ENCODE results near the gene CCDC92. TPM values are rescaled to one million over a fixed set of nuclear protein-coding genes. Genes with fewer than 3 reads are reported as not detected.
A peak's percentile ranks its signal among the peaks of the same experiment; 100 is the strongest.

CCDC92 gene
- total RNA-seq, 1 donor from 2014 or later = 4.8 TPM

- DNase-seq (ENCODE audit: low read depth in 2 of 2) = no peak
Measured at GRCh38 chr12:123976227-123976826, 3.7 kb upstream of the CCDC92 start.

- DNase-seq (ENCODE audit: low read depth in 2 of 2) = peak; percentile 31 to 42
Measured at GRCh38 chr12:123973552-123974341, 1.1 kb upstream of the CCDC92 start.

- DNase-seq (ENCODE audit: low read depth in 2 of 2) = peak; percentile 57
Measured at GRCh38 chr12:123971770-123972456, 718 bp downstream of the CCDC92 start.

GRCh38 chr12:123971449-123971769, 1.2 kb downstream of the CCDC92 start:
- DNase-seq (ENCODE audit: low read depth in 2 of 2) = no peak

GRCh38 chr12:123967121-123967586, 5.5 kb downstream of the CCDC92 start:
- no peak for DNase-seq (ENCODE audit: low read depth in 2 of 2)

GRCh38 chr12:123966596-123966995, 6.0 kb downstream of the CCDC92 start:
- no peak for DNase-seq (ENCODE audit: low read depth in 2 of 2)

GRCh38 chr12:123965382-123965781, 7.2 kb downstream of the CCDC92 start:
- no peak for DNase-seq (ENCODE audit: low read depth in 2 of 2)

GRCh38 chr12:123963821-123964220, 8.8 kb downstream of the CCDC92 start:
- DNase-seq (ENCODE audit: low read depth in 2 of 2) = no peak

- no peak for DNase-seq (ENCODE audit: low read depth in 2 of 2)
Measured at GRCh38 chr12:123962513-123962912, 10.1 kb downstream of the CCDC92 start.

- no peak for DNase-seq (ENCODE audit: low read depth in 2 of 2)
Measured at GRCh38 chr12:123961585-123962345, 10.9 kb downstream of the CCDC92 start.

- DNase-seq (ENCODE audit: low read depth in 2 of 2) = no peak
Measured at GRCh38 chr12:123960856-123961255, 11.8 kb downstream of the CCDC92 start.

GRCh38 chr12:123960029-123960735, 12.4 kb downstream of the CCDC92 start:
- DNase-seq (ENCODE audit: low read depth in 2 of 2) = no peak

- DNase-seq (ENCODE audit: low read depth in 2 of 2) = no peak
Measured at GRCh38 chr12:123958876-123959275, 13.8 kb downstream of the CCDC92 start.

GRCh38 chr12:123958462-123958861, 14.2 kb downstream of the CCDC92 start:
- DNase-seq (ENCODE audit: low read depth in 2 of 2) = no peak

- no peak for DNase-seq (ENCODE audit: low read depth in 2 of 2)
Measured at GRCh38 chr12:123957196-123957595, 15.4 kb downstream of the CCDC92 start.

GRCh38 chr12:123956249-123956648, 16.4 kb downstream of the CCDC92 start:
- DNase-seq (ENCODE audit: low read depth in 2 of 2) = no peak

GRCh38 chr12:123954647-123955350, 17.8 kb downstream of the CCDC92 start:
- DNase-seq (ENCODE audit: low read depth in 2 of 2) = no peak

GRCh38 chr12:123952037-123952436, 20.6 kb downstream of the CCDC92 start:
- DNase-seq (ENCODE audit: low read depth in 2 of 2) = peak in 1 of 2 donors; percentile 45

- DNase-seq (ENCODE audit: low read depth in 2 of 2) = no peak
Measured at GRCh38 chr12:123951467-123951866, 21.2 kb downstream of the CCDC92 start.
